NCI-H146 (cell line): ENCODE data around the gene PCK2.

Experiments used
- DNase-seq: peaks from one replicate; lab custom pipeline; 2025; lab: John Stamatoyannopoulos, UW

The PCK2 gene

DNA sequence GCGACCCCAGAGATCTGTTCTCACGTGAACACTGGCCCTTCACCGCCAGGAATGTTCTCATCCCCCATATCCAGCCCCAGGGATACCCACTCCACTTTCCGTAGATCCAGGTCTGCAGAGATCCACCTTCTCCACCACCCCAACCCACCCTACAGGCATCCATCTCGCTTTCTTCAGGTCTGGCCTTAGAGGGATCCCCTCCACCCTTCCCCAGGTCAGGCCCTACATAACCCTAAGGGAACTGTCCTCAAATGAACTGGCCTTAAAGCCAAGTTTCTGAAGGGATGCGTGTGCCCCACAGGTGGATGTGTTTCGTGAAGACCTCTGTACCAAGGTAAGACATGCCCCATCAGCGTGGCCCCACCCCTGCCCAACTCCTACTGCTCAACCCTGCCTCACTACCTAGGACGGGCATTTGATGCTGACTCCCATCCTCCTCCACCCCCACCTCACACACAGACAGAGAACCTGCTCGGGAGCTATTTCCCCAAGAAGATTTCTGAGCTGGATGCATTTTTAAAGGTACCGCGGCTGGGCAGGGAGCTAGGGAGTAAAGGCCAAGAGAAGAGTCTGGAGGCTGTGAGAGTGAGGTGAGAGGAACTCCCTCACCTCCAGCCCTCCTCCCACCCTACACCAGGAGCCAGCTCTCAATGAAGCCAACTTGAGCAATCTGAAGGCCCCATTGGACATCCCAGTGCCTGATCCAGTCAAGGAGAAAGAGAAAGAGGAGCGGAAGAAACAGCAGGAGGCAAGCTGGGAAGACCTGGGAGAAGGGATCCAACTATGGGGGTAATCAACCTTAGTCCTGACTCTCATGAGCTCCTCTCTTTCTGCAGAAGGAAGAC lies 42.8 kb downstream of the PCK2 start:
- DNase-seq, result no peak

GRCh38 chr14:24137529-24138395 lies 43.7 kb downstream of the PCK2 start:
- no peak for DNase-seq

DNA sequence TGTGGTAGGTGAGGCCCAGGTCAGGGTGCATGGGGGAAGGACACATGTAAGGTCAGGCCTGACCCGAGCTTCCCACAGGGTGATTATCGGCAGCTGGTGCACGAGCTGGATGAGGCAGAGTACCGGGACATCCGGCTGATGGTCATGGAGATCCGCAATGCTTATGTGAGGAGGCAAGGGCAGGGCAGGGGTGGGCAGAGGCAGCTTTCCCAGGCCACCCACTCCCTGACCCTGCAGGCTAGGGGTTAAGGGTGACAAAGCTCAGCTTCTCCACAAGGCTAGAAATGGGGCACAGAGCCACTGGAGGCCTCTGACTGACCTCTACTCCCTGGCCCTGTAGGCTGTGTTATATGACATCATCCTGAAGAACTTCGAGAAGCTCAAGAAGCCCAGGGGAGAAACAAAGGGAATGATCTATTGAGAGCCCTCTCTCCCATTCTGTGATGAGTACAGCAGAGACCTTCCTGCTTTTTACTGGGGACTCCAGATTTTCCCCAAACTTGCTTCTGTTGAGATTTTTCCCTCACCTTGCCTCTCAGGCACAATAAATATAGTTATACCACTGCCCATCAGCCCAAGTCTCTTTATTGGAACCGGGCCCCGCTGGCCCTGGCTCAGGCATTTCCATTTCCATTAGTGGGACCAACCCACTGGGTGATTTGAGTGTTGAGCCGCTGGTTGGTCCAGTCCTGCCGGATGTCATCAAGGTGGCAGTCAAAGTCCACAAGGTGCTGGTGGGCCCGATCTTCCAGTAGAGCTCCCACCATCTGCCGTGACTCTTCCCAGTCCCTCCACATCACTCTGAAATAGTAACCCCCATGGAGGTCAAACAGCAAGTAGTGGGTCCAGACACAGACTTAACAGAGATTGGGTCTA lies 44.5 kb downstream of the PCK2 start:
- no peak for DNase-seq

DNA sequence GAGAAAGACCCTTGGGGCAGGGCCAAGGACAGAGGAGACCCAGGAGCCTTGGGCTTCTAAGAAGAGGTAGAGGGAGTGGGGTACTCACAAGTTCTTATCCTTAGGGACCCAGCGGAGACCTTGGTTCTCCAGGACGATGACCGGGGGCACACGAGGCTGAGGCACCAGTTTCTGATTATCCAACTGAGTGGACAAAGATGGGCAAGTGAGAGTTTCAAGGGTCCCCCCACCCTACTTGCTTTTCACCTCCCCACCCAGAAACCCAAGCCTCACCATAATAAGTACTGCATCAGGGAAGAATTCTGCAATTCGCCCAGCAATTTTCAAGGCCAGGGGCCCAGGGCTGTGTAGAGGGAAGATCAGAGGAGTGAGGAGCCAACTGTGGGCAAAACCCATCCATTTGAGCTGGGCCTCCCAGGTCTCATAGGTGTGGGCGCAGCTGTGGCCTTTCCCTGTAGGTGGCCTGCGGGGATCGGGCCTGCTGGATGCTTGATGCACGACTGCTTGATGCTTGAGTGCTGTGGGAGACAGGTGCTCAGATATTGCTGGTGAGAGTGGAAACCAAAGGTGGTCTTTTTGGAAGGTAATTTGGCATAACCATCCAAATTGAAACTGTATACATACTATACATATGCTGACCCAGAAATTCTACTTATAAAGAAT lies 45.3 kb downstream of the PCK2 start:
- no peak for DNase-seq

DNA sequence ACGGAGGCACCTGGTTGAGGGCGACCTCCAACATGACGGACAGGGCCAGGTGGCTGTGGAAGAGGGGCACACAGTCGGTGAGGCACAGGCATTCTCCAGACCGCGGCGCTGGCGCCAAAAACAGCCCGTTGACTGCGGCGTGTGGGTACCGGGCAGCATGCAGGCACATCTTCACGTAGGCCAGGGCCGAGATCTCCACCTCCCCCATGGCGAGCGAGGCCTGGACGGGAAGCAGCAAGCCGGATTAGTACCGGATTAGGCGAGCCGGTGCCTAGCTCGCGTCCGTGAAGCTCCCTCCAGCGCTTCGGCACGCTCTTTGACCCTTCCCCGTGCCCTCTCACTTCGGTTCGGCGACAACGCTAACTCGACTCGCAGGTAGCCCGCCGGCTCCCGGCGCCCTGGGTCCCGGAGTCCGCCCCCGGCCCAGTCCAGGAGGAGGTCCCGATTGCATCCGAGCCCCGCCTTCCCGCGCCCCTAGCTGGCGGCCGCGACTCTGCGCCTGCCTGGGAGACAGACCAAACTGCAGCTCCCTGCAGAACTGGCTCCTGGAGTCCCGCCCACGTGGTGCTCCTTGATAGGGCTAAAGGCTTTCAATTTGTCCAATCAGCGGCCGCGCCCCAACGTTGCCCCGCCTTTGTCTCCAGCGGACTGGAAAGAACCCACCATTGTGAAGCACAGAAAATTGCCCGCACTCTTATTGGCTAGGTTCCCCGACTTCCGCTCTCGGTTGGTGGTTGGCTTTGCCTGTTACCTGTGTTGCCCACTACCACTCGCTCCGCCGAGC lies 47.2 kb downstream of the PCK2 start, which contains the start of gene EMC9:
EMC9 (minus strand) TSS at position 495 of the 784 bp plus-strand sequence; CDS start at position 208, 287 bp downstream.
- peak; percentile 100 for DNase-seq

DNA sequence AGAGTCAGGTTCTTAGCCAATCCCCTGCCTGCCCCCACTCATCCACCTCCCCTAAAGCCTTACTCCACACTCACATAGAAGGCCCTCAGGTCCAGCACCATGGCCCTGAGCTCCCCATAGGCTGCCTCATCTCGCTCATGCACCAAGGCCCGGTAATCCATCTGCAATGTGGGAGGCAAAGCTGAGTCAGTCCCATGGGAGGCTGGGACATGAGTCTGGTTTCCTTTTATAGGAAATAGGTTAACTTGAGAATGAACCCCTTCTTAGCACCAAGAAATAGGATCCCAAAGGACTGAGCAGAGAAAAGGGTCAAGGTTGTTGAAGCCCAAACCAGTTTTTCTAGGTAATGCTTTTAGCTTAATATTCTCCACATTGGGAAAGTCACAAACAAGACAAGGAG lies 49.4 kb downstream of the PCK2 start:
- no peak for DNase-seq

DNA sequence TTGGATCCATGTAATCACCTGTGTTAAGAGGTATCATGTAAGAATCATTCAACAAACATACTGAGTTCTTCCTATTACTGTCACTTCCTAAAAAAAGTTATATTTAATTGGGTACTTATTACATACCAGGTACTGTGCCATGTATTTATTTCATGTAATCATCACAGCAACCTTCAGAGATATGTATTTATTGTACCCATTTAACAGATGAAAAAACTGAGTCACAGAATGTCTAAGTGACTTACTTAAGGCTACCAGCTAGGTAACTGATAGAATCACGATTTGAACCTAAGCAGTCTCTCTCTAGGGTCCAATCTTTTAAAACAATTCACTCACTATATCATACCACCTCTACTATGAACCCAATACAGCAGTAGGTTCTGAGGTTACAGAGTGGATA lies 50.3 kb downstream of the PCK2 start:
- no peak for DNase-seq

GRCh38 chr14:24145219-24145618 lies 51.1 kb downstream of the PCK2 start:
- DNase-seq, result no peak

DNA sequence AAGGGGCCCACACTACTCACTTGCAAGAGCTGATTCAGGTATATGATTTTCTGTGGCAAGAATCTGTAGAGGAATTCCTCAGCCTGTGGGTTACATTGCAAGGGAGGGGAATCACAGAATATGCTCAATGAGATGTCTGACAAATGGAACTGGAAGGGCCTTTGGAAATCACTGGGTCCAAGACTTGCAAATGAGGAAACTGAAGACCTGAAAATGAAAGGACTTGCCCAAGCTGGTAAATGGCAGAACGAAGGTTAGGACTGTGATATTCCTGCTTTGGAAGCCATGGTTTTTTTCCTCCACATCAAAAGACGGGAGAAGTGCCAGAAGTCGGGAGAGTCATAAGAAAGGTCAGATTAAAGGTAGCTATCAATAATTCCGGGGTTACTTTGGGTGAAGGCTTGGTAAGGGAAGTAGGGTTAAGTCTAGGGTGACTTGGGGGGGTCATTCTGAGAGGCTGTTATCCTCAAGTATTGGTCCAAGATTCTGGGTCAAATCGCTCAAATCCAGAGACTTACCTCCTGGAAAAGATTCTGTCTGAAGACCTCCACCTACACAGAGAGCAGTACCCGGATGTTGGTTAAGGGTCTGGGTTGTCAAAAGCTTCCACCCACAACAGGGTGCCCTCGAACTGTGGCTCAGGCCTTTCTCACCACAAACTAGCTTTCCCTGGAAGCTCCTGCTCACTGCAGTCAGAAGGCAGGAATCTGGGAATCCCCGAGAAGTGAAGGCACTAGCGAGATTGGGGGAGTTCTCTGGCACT lies 51.8 kb downstream of the PCK2 start:
- DNase-seq, result peak; percentile 46

- DNase-seq, result peak; percentile 99
Measured at GRCh38 chr14:24146453-24146977, 52.4 kb downstream of the PCK2 start, which contains the start of gene PSME2. Gene PSME2 (minus strand): TSS chr14:24146610. CDS start chr14:24146581, 29 bp downstream.

GRCh38 chr14:24146978-24147760 lies 53.1 kb downstream of the PCK2 start, which contains the start of gene RNF31:
Gene RNF31 (plus strand): TSS chr14:24147498. CDS start chr14:24147699, 201 bp downstream.
- peak; percentile 99 for DNase-seq

GRCh38 chr14:24147761-24148428 lies 53.8 kb downstream of the PCK2 start:
- DNase-seq, result peak; percentile 41

- DNase-seq, result no peak
Measured at GRCh38 chr14:24149302-24149969, 55.3 kb downstream of the PCK2 start.

- DNase-seq, result no peak
Measured at GRCh38 chr14:24150061-24150460, 56.0 kb downstream of the PCK2 start.

DNA sequence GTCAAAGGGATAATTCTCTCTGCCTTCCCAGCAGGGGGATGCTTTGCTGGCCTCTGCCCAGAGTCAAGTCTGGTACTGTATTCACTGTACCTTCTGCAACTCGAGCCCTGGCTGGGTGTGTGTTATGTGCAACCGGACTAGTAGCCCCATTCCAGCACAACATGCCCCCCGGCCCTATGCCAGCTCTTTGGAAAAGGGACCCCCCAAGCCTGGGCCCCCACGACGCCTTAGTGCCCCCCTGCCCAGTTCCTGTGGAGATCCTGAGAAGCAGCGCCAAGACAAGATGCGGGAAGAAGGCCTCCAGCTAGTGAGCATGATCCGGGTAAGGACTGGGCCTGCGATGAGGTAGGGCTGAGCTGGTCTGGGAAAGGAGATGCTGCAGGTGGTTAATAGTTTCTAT lies 56.5 kb downstream of the PCK2 start:
- no peak for DNase-seq

DNA sequence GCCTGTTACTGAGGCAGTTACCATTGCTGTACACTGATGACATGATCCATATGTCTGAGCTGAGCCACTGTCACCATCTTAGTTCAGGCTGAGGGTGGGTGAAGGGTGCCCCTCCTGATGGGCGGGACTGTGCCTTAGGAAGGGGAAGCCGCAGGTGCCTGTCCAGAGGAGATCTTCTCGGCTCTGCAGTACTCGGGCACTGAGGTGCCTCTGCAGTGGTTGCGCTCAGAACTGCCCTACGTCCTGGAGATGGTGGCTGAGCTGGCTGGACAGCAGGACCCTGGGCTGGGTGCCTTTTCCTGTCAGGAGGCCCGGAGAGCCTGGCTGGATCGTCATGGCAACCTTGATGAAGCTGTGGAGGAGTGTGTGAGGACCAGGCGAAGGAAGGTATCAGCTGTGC lies 56.9 kb downstream of the PCK2 start:
- DNase-seq, result no peak

GRCh38 chr14:24151404-24152080 lies 57.4 kb downstream of the PCK2 start:
- DNase-seq, result no peak
